ENCODE results near the gene GRB7. TPM values are rescaled to one million over a fixed set of nuclear protein-coding genes. Genes with fewer than 3 reads are reported as not detected.

The GRB7 gene
- total and polyA plus RNA-seq, 10 of the 15 experiments (the other 5 are each of a cell fraction or from before 2014, with no cell fraction given): 0.05 to 0.34 (median 0.19) TPM; not detected in 4

DNA sequence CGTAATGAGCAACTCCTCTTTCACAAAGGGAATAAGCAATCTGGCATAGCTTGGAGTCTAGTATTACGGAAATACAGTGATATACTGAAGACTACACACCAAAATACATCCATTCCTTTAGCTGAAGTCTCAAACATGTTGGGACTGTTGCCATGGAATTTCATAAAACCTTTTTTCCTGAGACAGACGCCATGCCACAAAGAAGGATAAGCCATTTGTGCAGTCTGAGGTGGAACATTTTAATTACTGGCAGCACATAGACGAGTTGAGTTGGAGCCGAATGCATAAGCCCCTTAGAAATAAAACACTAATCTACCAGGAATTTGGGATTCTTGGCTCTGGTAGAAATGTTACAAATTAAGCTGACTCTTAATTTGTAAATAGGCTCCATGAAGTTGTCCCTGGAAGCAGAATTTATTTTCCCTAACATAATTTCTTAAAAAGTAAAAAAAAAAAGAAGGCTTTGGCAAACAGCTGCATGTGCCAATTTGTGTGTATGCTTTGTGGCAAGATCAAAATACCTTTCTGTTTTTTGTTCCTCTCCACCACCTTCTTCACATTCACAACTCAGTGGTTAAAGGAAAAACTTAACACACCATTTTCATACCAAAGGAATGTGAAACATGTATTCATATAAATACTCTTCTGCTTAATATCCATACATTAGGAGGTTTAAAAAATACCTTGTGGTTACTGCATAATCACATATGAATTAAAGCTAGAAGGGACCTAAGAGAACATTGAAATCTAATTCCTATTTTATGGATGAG, 25.5 kb downstream of the GRB7 start:
- Histone ChIP-seq H3K9me3 (replicated peaks; ENCODE audit: control insufficient read depth, insufficient read depth, low read length) (no peaks in the 10 kb centered on the region), H3K79me2 (ENCODE audit: control insufficient read depth, insufficient read depth, low read length) (peaks cover 66% of the 10 kb centered on the region), H3K9ac (ENCODE audit: control insufficient read depth, insufficient read depth, low read length) (no peak overlapping the region), H4K20me1 (ENCODE audit: control insufficient read depth, insufficient read depth) (no peaks in the 10 kb centered on the region; the same call in none of the 2 replicates), H2AFZ (ENCODE audit: control insufficient read depth, low read depth, low read length) (no peak overlapping the region), H3K27me3 (replicated peaks in 1 of 2; ENCODE audit: control insufficient read depth in 2 of 2, insufficient read depth in 2 of 2, low read length in 1 of 2) (no peaks in the 10 kb centered on the region), H3K27ac (ENCODE audit: control insufficient read depth, insufficient read depth) (no peak overlapping the region), H3K36me3 (ENCODE audit: control insufficient read depth in 2 of 2, insufficient read depth in 2 of 2, low read length in 1 of 2) (peaks cover 16 to 46% of the 10 kb centered on the region in 2 experiments), H3K4me3 (no peak overlapping the region), H3K4me2 (ENCODE audit: control insufficient read depth, insufficient read depth) (no peak overlapping the region), H3K4me1 (ENCODE audit: control insufficient read depth, insufficient read depth, low read length) (peaks cover 58% of the 10 kb centered on the region)
- POLR2A ChIA-PET: no interaction called here
- FAIRE-seq: no peak
- BruUV-seq (replicated peaks): TSS peak; percentile 29
- no peak for DNase-seq (ENCODE audit: low read depth, low spot score)
- CTCF ChIA-PET: interaction anchor here (0.6 kb wide), 1 partner anchor 82 kb away, joined by 4 read pairs; no protein-coding TSS in a partner anchor
- intact Hi-C loops (cut with micrococcal nuclease; ENCODE audit: unreplicated experiment): no loop called here
- TF ChIP-seq MTA2 (IDR thresholded peaks at IDR 0.05; ENCODE audit: low read depth): no peak
- no peak for TF ChIP-seq IKZF1 (conservative IDR thresholded peaks at IDR 0.05)
- no peak for TF ChIP-seq BMI1 (IDR thresholded peaks at IDR 0.05; ENCODE audit: borderline replicate concordance)
- TF ChIP-seq, protein P1, sequence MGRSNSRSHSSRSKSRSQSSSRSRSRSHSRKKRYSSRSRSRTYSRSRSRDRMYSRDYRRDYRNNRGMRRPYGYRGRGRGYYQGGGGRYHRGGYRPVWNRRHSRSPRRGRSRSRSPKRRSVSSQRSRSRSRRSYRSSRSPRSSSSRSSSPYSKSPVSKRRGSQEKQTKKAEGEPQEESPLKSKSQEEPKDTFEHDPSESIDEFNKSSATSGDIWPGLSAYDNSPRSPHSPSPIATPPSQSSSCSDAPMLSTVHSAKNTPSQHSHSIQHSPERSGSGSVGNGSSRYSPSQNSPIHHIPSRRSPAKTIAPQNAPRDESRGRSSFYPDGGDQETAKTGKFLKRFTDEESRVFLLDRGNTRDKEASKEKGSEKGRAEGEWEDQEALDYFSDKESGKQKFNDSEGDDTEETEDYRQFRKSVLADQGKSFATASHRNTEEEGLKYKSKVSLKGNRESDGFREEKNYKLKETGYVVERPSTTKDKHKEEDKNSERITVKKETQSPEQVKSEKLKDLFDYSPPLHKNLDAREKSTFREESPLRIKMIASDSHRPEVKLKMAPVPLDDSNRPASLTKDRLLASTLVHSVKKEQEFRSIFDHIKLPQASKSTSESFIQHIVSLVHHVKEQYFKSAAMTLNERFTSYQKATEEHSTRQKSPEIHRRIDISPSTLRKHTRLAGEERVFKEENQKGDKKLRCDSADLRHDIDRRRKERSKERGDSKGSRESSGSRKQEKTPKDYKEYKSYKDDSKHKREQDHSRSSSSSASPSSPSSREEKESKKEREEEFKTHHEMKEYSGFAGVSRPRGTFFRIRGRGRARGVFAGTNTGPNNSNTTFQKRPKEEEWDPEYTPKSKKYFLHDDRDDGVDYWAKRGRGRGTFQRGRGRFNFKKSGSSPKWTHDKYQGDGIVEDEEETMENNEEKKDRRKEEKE (IDR thresholded peaks at IDR 0.05): no peak
- no peak for TF ChIP-seq ZNF24 (IDR thresholded peaks at IDR 0.05)
- TF ChIP-seq NFXL1 (IDR thresholded peaks at IDR 0.05; ENCODE audit: borderline replicate concordance): no peak
- no peak for TF ChIP-seq JUND (IDR thresholded peaks at IDR 0.05; ENCODE audit: low read depth, low read length)
- no peak for TF ChIP-seq POLR2AphosphoS2 (IDR thresholded peaks at IDR 0.05; ENCODE audit: low read depth, low read length)
- TF ChIP-seq CBFB (IDR thresholded peaks at IDR 0.05; ENCODE audit: low read depth): no peak
- TF ChIP-seq, protein P2, sequence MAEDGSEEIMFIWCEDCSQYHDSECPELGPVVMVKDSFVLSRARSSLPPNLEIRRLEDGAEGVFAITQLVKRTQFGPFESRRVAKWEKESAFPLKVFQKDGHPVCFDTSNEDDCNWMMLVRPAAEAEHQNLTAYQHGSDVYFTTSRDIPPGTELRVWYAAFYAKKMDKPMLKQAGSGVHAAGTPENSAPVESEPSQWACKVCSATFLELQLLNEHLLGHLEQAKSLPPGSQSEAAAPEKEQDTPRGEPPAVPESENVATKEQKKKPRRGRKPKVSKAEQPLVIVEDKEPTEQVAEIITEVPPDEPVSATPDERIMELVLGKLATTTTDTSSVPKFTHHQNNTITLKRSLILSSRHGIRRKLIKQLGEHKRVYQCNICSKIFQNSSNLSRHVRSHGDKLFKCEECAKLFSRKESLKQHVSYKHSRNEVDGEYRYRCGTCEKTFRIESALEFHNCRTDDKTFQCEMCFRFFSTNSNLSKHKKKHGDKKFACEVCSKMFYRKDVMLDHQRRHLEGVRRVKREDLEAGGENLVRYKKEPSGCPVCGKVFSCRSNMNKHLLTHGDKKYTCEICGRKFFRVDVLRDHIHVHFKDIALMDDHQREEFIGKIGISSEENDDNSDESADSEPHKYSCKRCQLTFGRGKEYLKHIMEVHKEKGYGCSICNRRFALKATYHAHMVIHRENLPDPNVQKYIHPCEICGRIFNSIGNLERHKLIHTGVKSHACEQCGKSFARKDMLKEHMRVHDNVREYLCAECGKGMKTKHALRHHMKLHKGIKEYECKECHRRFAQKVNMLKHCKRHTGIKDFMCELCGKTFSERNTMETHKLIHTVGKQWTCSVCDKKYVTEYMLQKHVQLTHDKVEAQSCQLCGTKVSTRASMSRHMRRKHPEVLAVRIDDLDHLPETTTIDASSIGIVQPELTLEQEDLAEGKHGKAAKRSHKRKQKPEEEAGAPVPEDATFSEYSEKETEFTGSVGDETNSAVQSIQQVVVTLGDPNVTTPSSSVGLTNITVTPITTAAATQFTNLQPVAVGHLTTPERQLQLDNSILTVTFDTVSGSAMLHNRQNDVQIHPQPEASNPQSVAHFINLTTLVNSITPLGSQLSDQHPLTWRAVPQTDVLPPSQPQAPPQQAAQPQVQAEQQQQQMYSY (CRISPR knock-in tag; IDR thresholded peaks at IDR 0.05): no peak
- 92% methylated on average over 5 of the region's 5 CpGs for WGBS (ENCODE audit: insufficient coverage, insufficient replicate concordance, low lambda C conversion rate, missing lambda C conversion rate)
- SMC1A ChIA-PET (ENCODE audit: uncharacterized antibody, unreplicated experiment): interaction anchor here (0.6 to 1.8 kb wide), 4 partner anchors 13 to 29 kb away, joined by 3 to 5 read pairs (median 4); no protein-coding TSS in a partner anchor
- no peak for ATAC-seq
- in situ Hi-C loops (cut with MboI): no loop called here
- RAD21 ChIA-PET (ENCODE audit: unreplicated experiment): interaction anchor here (1.1 to 2.3 kb wide), 3 partner anchors 9 to 102 kb away, joined by 3 to 7 read pairs (median 4); no protein-coding TSS in a partner anchor
